GM23248 (cell line): Measurements from ENCODE around the gene TET3. TPM values are rescaled to one million over a fixed set of nuclear protein-coding genes. Genes with fewer than 3 reads are reported as not detected.

Experiments used
- DNase-seq: peaks from one replicate; pipeline ENCODE4 v3.0.0-alpha.2; 2015
- H2AFZ ChIP-seq: fragments of 200-600 bp; sonication (generic); 2 replicates; pipeline ENCODE4 v1.6.1; 2016; ENCODE audit warnings: antibody characterized with exemption
- H3F3A ChIP-seq: fragments of 200-600 bp; sonication (generic); 2 replicates; pipeline ENCODE4 v1.6.1; 2016; ENCODE audit warnings: mild to moderate bottlenecking, antibody characterized with exemption, mixed run types; ENCODE audit not compliant: insufficient read depth
- H3K27ac ChIP-seq: fragments of 200-600 bp; sonication (generic); 2 replicates; pipeline ENCODE4 v1.5.1; 2016; ENCODE audit warnings: mild to moderate bottlenecking
- H3K27me3 ChIP-seq: fragments of 200-600 bp; sonication (generic); replicated peaks from 2 replicates; pipeline ENCODE4 v1.6.1; 2016; ENCODE audit warnings: mild to moderate bottlenecking; ENCODE audit not compliant: insufficient read depth
- H3K36me3 ChIP-seq: fragments of 200-600 bp; sonication (generic); 2 replicates; pipeline ENCODE4 v1.6.1; 2016; ENCODE audit warnings: low read depth, mild to moderate bottlenecking
- H3K4me1 ChIP-seq: fragments of 200-600 bp; sonication (generic); 2 replicates; pipeline ENCODE4 v1.6.1; 2016; ENCODE audit warnings: mild to moderate bottlenecking; ENCODE audit not compliant: insufficient read depth
- H3K4me2 ChIP-seq: fragments of 200-600 bp; sonication (generic); one replicate; pipeline ENCODE4 v1.6.1; 2016; ENCODE audit warnings: mild to moderate bottlenecking; ENCODE audit not compliant: unreplicated experiment
- H3K4me3 ChIP-seq: fragments of 200-600 bp; sonication (generic); 2 replicates; pipeline ENCODE4 v1.5.1; 2016; ENCODE audit warnings: mild to moderate bottlenecking
- H3K79me2 ChIP-seq: fragments of 200-600 bp; sonication (generic); 2 replicates; pipeline ENCODE4 v1.6.1; 2016; ENCODE audit warnings: mild to moderate bottlenecking; ENCODE audit not compliant: insufficient read depth
- H3K9ac ChIP-seq: fragments of 200-600 bp; sonication (generic); 2 replicates; pipeline ENCODE4 v1.6.1; 2016; ENCODE audit warnings: mild to moderate bottlenecking
- H3K9me2 ChIP-seq: fragments of 200-600 bp; sonication (generic); 2 replicates; pipeline ENCODE4 v1.6.1; 2016; ENCODE audit warnings: mixed run types, mild to moderate bottlenecking, moderate library complexity; ENCODE audit not compliant: insufficient read depth
- H3K9me3 ChIP-seq: fragments of 200-600 bp; sonication (generic); one replicate; pipeline ENCODE4 v1.6.1; 2017; ENCODE audit warnings: low read depth
- H4K20me1 ChIP-seq: fragments of 200-600 bp; sonication (generic); 2 replicates; pipeline ENCODE4 v1.6.0; 2016; ENCODE audit not compliant: insufficient read depth
- EZH2 ChIP-seq: fragments of 200-600 bp; sonication (generic); IDR thresholded peaks from 2 replicates; pipeline ENCODE4 v1.6.1; 2018; ENCODE audit warnings: antibody characterized with exemption, mild to moderate bottlenecking; ENCODE audit not compliant: insufficient read depth, poor library complexity, severe bottlenecking
- EZH2phosphoT487 ChIP-seq: fragments of 200-600 bp; sonication (generic); IDR thresholded peaks from 2 replicates; pipeline ENCODE4 v1.6.1; 2018; ENCODE audit warnings: antibody characterized with exemption, moderate library complexity, mild to moderate bottlenecking, low read depth; ENCODE audit not compliant: insufficient read depth
- WGBS, 2 experiments: methylation state at CpG; one replicate each; pipeline ENCODE4 v1.1.6; 2015 to 2017; ENCODE audit warnings: low lambda C conversion rate in 2 of 2, low coverage in 1 of 2; ENCODE audit errors: missing lambda C conversion rate in 2 of 2; 5-methylcytosine and 5-hydroxymethylcytosine counted together
- in situ Hi-C: fragments of 300-500 bp; cut with MboI; formaldehyde crosslinking; loops from 2 replicates; pipeline ENCODE4 v1.15.0; 2020
- polyA plus RNA-seq: library from polyadenylated mRNA; unstranded; fragments of >200 nt; fragmentation: Nextera tagmentation; extraction: Ambion mirVana; gene quantifications from 2 replicates; pipeline ENCODE4 v1.2.1, GENCODE V29; 2016
- total RNA-seq: library from RNA; depleted of rRNA; stranded (reverse); fragments of >200 nt; shearing (Covaris generic); gene quantifications from 2 replicates; pipeline ENCODE4 v1.2.3, GENCODE V29; 2014

The TET3 gene
- total and polyA plus RNA-seq, 2 experiments from 2014 or later: 1.3 to 4.3 TPM

DNA sequence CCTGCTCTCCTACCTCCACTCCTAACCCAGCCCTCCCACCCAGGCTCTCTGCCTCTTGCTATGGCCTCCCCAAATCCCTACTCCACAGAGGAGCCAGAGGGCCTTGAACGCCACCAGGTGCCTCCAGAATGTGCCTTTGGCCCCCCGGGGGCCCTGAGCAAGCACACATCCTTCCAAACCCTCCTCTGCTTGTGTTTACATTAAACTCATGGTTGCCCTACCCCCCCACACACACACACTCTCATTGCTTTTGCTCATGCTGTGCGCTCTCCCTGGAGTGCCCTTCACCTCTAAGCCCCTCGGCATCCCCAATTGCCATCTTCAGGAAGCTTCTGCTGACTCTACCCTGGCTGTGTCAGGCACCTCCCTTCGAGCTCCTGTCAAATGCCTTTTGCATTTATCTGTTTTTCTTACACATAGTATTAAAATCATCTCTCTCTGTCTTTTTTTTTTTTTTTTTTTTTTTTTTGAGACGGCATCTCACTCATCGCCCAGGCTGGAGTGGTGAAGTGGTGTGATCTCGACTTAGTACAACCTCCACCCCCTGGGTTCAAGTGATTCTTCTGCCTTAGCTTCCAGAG lies 16.3 kb upstream of the TET3 start:
- no peak for DNase-seq
- H3K79me2 ChIP-seq: no peaks in the 10 kb centered on the region
- no peaks in the 10 kb centered on the region for H4K20me1 ChIP-seq
- H3K27me3 ChIP-seq: no peaks in the 10 kb centered on the region
- H3K4me2 ChIP-seq: no peak overlapping the region
- TF ChIP-seq EZH2 (no peak), EZH2phosphoT487 (no peak)
- peaks cover 11% of the 10 kb centered on the region for H3K4me1 ChIP-seq
- no peak overlapping the region for H2AFZ ChIP-seq
- no peaks in the 10 kb centered on the region for H3F3A ChIP-seq
- no peaks in the 10 kb centered on the region for H3K36me3 ChIP-seq
- H3K4me3 ChIP-seq: no peak overlapping the region
- H3K9me3 ChIP-seq: no peaks in the 10 kb centered on the region
- 80 to 81% methylated on average over 7 to 8 of the region's 8 CpGs for WGBS, 2 experiments
- no peak overlapping the region for H3K27ac ChIP-seq
- H3K9me2 ChIP-seq: no peaks in the 10 kb centered on the region
- in situ Hi-C loops: no loop called here
- no peak overlapping the region for H3K9ac ChIP-seq

DNA sequence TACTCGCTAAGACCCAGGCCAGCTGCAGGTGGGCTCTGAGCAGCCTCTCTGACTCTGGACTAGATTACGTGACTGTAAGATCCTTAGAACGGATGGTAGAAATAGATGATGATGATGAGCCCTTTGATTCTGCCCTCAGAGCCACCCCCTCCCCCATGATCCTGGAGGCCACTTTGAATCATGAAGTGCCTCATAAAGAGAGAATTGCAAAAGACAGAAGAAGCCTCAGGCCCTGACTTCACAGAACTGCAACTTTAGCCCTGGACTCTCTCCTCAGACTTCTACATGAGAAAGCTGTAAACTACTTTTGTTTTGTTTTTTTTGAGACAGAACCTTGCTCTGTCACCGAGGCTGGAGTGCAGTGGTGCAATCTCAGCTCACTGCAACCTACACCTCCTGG lies 15.4 kb upstream of the TET3 start:
- Histone ChIP-seq H3F3A (no peaks in the 10 kb centered on the region), H3K9me2 (no peaks in the 10 kb centered on the region), H3K4me3 (no peak overlapping the region), H3K9me3 (no peaks in the 10 kb centered on the region), H3K9ac (no peak overlapping the region), H3K4me1 (peaks cover 11% of the 10 kb centered on the region), H3K27me3 (no peaks in the 10 kb centered on the region), H3K36me3 (no peaks in the 10 kb centered on the region), H4K20me1 (no peaks in the 10 kb centered on the region), H2AFZ (no peak overlapping the region), H3K4me2 (no peak overlapping the region), H3K79me2 (no peaks in the 10 kb centered on the region), H3K27ac (no peak overlapping the region)
- peak; percentile 46 for DNase-seq
- in situ Hi-C loops: no loop called here
- 78 to 92% methylated on average over 4 of the region's 4 CpGs for WGBS, 2 experiments
- TF ChIP-seq EZH2phosphoT487: no peak
- TF ChIP-seq EZH2: no peak

DNA sequence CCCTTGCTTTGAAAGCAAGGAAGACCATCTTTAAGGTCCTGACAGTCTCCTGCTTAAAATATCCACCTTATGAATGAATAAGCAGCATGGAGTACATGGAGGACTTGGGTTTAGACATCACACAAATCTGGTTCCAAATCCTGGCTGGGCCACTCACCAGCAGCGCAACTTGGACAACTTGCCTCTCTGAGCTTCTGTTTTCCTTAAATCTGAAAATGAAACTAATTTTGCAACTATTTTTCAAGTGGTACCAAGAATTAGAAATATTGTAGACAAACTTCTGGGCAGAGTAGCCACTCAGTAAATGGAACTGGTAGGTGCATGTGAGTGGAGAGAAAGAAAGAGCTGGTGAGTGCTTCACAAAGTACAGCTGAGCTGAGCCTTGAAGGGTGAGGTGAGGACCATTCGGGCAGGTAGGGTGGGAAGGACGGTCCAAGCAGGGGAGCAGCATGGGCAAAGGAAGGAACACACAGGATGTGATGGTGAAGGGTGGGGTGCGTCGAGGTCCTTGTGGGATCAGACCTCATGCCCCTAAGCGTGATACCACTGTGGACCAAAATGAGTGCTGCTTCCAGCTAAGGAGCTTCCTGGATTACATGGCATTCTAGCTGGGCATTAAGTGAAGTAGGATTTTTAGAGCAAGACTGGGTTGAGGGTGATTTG lies 14.4 kb upstream of the TET3 start:
- no peaks in the 10 kb centered on the region for H4K20me1 ChIP-seq
- TF ChIP-seq EZH2 (no peak), EZH2phosphoT487 (no peak)
- no peak overlapping the region for H3K9ac ChIP-seq
- no peaks in the 10 kb centered on the region for H3K36me3 ChIP-seq
- H3K27me3 ChIP-seq: no peaks in the 10 kb centered on the region
- no peaks in the 10 kb centered on the region for H3F3A ChIP-seq
- DNase-seq: no peak
- no peaks in the 10 kb centered on the region for H3K9me3 ChIP-seq
- no peak overlapping the region for H3K4me2 ChIP-seq
- no peaks in the 10 kb centered on the region for H3K9me2 ChIP-seq
- H2AFZ ChIP-seq: no peak overlapping the region
- WGBS, 2 experiments: 82 to 84% methylated on average over 6 of the region's 6 CpGs
- H3K79me2 ChIP-seq: no peaks in the 10 kb centered on the region
- in situ Hi-C loops: no loop called here
- no peak overlapping the region for H3K4me3 ChIP-seq
- H3K4me1 ChIP-seq: peaks cover 11% of the 10 kb centered on the region
- H3K27ac ChIP-seq: no peak overlapping the region

DNA sequence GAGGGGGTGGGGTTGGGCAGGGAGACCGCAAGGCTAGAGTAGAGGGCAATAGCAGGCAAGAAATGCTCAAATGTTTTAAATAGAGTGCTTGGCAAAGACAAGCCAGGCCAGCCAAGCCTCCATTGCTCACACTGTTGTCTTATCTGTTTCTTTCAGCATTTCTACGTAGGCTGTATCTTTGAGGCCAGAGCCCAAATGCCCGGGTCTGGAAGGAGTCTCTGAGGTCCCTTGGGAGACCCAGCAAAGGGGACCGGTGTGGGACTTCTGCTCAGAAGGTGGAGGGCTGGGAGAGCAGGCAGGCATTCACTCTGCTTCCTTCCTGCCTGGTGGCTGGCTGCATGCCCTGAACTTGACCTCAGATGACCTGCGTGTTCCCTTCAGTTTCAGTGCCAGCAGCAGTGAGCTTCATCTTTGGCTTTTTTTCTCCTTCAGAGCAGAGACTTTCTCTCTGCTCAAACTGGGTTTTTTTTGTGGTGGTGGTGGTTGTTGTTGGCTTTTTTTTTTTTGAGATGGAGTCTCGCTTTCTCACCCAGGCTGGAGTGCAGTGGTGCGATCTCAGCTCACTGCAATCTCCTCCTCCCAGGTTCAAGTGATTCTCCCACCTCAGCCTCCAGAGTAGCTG lies 13.7 kb upstream of the TET3 start:
- no peaks in the 10 kb centered on the region for H3K36me3 ChIP-seq
- no peaks in the 10 kb centered on the region for H3K9me2 ChIP-seq
- H3K4me2 ChIP-seq: no peak overlapping the region
- peaks cover 11% of the 10 kb centered on the region for H3K4me1 ChIP-seq
- no peaks in the 10 kb centered on the region for H3K79me2 ChIP-seq
- WGBS, 2 experiments: 82% methylated on average over 7 of the region's 7 CpGs
- H3K27me3 ChIP-seq: no peaks in the 10 kb centered on the region
- no peak overlapping the region for H3K9ac ChIP-seq
- H3F3A ChIP-seq: no peaks in the 10 kb centered on the region
- no peak overlapping the region for H3K27ac ChIP-seq
- no peak overlapping the region for H2AFZ ChIP-seq
- H4K20me1 ChIP-seq: no peaks in the 10 kb centered on the region
- TF ChIP-seq EZH2: no peak
- TF ChIP-seq EZH2phosphoT487: no peak
- H3K9me3 ChIP-seq: no peaks in the 10 kb centered on the region
- DNase-seq: no peak
- in situ Hi-C loops: no loop called here
- no peak overlapping the region for H3K4me3 ChIP-seq
